ENCODE results near the gene TTC16. TPM values are rescaled to one million over a fixed set of nuclear protein-coding genes. Genes with fewer than 3 reads are reported as not detected.

Gene TTC16
- total and polyA plus RNA-seq, 4 donors, result 1.5 to 5.6 (median 2.7) TPM

DNA sequence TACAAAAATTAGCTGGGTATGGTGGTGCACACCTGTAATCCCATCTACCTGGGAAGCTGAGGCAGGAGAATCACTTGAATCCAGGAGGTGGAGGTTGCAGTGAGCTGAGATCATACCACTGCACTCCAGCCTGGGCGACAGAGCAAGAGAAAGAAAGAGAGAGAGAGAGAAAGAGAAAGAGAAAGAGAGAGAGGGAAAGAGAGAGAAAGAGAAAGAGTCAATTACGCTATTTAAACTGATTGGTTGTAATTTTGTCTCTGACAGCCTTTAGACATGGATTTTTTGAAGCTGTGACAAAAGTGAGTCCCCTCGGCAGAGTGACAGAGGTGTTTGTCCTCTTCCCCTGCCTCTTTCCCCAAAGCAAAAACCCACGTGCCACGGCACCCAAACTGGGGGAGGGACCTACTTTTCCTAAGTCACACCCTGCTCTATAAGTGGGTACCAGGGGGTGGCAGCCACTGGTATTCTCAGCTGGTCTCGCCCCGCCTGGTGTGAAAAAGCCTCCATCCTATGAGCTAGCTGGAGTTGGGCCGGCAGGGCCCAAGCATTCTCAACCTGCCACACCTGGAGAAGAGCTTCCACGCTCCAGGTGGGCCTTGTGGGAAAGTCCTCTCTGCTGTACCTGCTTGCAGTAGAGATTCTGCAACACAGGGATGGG is 12.5 kb upstream of the TTC16 start:
- Histone ChIP-seq H3K4me1 (ENCODE audit: control insufficient read depth in 5 of 5, insufficient read depth in 5 of 5, low read length in 5 of 5) (peaks cover 0 to 9% (median 0%) of the 10 kb centered on the region in 5 donors), H3K27me3 (ENCODE audit: control insufficient read depth in 3 of 3, insufficient read depth in 3 of 3, low read length in 2 of 3) (no peaks in the 10 kb centered on the region), H3K4me3 (no peak overlapping the region), H3K9me3 (ENCODE audit: control insufficient read depth in 4 of 4, insufficient read depth in 3 of 4, low read length in 3 of 4) (no peaks in the 10 kb centered on the region), H3K36me3 (ENCODE audit: control insufficient read depth in 4 of 4, insufficient read depth in 4 of 4, low read length in 4 of 4) (no peaks in the 10 kb centered on the region), H3K9ac (ENCODE audit: insufficient read depth in 1 of 2, low read length in 2 of 2) (no peak overlapping the region), H3K27ac (ENCODE audit: low read depth in 1 of 2, low read length in 1 of 2) (no peak overlapping the region)
- 78 to 80% methylated on average over 9 of the region's 9 CpGs for WGBS, 2 donors
- TF ChIP-seq, protein P1, sequence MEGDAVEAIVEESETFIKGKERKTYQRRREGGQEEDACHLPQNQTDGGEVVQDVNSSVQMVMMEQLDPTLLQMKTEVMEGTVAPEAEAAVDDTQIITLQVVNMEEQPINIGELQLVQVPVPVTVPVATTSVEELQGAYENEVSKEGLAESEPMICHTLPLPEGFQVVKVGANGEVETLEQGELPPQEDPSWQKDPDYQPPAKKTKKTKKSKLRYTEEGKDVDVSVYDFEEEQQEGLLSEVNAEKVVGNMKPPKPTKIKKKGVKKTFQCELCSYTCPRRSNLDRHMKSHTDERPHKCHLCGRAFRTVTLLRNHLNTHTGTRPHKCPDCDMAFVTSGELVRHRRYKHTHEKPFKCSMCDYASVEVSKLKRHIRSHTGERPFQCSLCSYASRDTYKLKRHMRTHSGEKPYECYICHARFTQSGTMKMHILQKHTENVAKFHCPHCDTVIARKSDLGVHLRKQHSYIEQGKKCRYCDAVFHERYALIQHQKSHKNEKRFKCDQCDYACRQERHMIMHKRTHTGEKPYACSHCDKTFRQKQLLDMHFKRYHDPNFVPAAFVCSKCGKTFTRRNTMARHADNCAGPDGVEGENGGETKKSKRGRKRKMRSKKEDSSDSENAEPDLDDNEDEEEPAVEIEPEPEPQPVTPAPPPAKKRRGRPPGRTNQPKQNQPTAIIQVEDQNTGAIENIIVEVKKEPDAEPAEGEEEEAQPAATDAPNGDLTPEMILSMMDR (IDR thresholded peaks at IDR 0.05; ENCODE audit: control extremely low read depth, extremely low read depth), result no peak
- ATAC-seq (ENCODE audit: insufficient read depth, low FRiP score) (no peak), DNase-seq (no peak)

DNA sequence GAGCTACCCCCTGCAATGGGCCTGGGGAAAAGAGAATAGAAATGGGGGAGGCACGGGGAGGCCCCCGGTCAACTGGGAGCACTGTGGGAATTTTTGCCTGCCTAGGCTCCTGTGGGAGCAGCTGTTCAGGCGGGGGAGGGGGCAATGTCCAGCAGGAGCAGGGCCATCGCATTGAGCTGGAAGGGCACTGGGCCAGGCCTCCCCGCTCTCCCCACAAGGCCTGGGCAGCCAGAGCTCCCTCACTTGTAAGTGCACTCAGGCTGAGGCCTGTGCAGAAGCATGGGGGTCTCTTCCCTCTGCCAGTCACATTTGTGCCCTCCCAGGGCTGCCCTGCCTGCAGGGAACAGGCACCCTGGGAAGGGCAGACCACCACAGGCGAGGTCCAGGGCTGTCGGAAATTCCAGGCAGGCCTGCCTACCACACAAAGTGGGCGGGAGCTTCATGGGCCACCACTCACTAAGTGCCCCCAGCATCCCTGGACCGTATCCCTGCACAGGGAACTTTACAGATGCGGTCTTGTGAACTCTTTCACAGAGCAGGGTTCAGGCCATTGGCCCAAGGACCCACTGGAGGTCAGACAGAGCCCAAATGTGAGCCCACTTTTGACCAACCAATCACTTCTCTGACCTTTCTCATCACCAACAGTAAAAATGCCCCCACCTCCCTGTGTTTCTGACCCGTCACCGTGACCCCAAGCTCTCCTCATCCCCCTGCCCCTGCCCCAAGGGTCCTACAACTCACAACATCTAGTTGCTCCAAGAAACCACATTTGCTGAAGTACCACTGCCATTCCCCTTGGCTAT is 10.1 kb upstream of the TTC16 start:
- peaks cover 0 to 5% (median 0%) of the 10 kb centered on the region in 5 donors for H3K4me1 ChIP-seq (ENCODE audit: control insufficient read depth in 5 of 5, insufficient read depth in 5 of 5, low read length in 5 of 5)
- no peak overlapping the region for H3K27ac ChIP-seq (ENCODE audit: low read depth in 1 of 2, low read length in 1 of 2)
- no peak overlapping the region for H3K4me3 ChIP-seq
- 88 to 91% methylated on average over 12 of the region's 12 CpGs for WGBS, 2 donors
- no peaks in the 10 kb centered on the region for H3K9me3 ChIP-seq (ENCODE audit: control insufficient read depth in 4 of 4, insufficient read depth in 3 of 4, low read length in 3 of 4)
- ATAC-seq (ENCODE audit: insufficient read depth, low FRiP score) (no peak), DNase-seq (peak in 1 of 3 donors; percentile 17)
- TF ChIP-seq, protein P1 (IDR thresholded peaks at IDR 0.05; ENCODE audit: control extremely low read depth, extremely low read depth), result no peak
- H3K36me3 ChIP-seq (ENCODE audit: control insufficient read depth in 4 of 4, insufficient read depth in 4 of 4, low read length in 4 of 4), result no peaks in the 10 kb centered on the region
- H3K9ac ChIP-seq (ENCODE audit: insufficient read depth in 1 of 2, low read length in 2 of 2), result no peak overlapping the region
- H3K27me3 ChIP-seq (ENCODE audit: control insufficient read depth in 3 of 3, insufficient read depth in 3 of 3, low read length in 2 of 3), result no peaks in the 10 kb centered on the region

GRCh38 chr9:127706836-127707241 is 9.0 kb upstream of the TTC16 start, which contains the start of gene CFAP157:
Gene CFAP157, plus strand, starts transcription at chr9:127706988. Its CDS starts 44 bp downstream, at chr9:127707032.
- Histone ChIP-seq H3K27ac (ENCODE audit: low read depth in 1 of 2, low read length in 1 of 2) (no peak within 1 kb of the TSS), H3K9me3 (ENCODE audit: control insufficient read depth in 4 of 4, insufficient read depth in 3 of 4, low read length in 3 of 4) (no peaks in the 10 kb centered on the region), H3K4me1 (ENCODE audit: control insufficient read depth in 5 of 5, insufficient read depth in 5 of 5, low read length in 5 of 5) (peaks cover 0 to 5% (median 0%) of the 10 kb centered on the region in 5 donors), H3K9ac (ENCODE audit: insufficient read depth in 1 of 2, low read length in 2 of 2) (no peak within 1 kb of the TSS), H3K36me3 (ENCODE audit: control insufficient read depth in 4 of 4, insufficient read depth in 4 of 4, low read length in 4 of 4) (no peaks in the 10 kb centered on the region), H3K27me3 (ENCODE audit: control insufficient read depth in 3 of 3, insufficient read depth in 3 of 3, low read length in 2 of 3) (no peaks in the 10 kb centered on the region), H3K4me3 (no peak within 1 kb of the TSS)
- peak in 2 of 3 donors; percentile 8 to 26 for DNase-seq
- peak; percentile 59 for ATAC-seq (ENCODE audit: insufficient read depth, low FRiP score)
- TF ChIP-seq, protein P1 (IDR thresholded peaks at IDR 0.05; ENCODE audit: control extremely low read depth, extremely low read depth), result no peak
- 66 to 67% methylated on average over 11 of the region's 11 CpGs for WGBS, 2 donors
